ENCODE data around the gene PTPRT. TPM values are rescaled to one million over a fixed set of nuclear protein-coding genes. Genes with fewer than 3 reads are reported as not detected.
A peak's percentile ranks its signal among the peaks of the same experiment; 100 is the strongest.
"Not testable (repeated sequence)": the region's sequence is repeated elsewhere in the genome, so short reads cannot be mapped to it uniquely, and the experiment has no call there.

PTPRT gene
- total RNA-seq, 1 experiment from 2014 or later = 0.93 TPM

GRCh38 chr20:42936482-42936881 is 253.2 kb downstream of the PTPRT start:
- Histone ChIP-seq H3K9me3 (replicated peaks) (peaks cover 9% of the 10 kb centered on the region; the same call in 1 of the 2 replicates), H3K36me3 (no peaks in the 10 kb centered on the region), H3K4me1 (peaks cover 8% of the 10 kb centered on the region), H3K27ac (no peak overlapping the region), H3K27me3 (no peaks in the 10 kb centered on the region), H3K4me3 (no peak overlapping the region)
- DNase-seq = no peak

GRCh38 chr20:42924215-42924614 is 265.5 kb downstream of the PTPRT start:
- Histone ChIP-seq H3K9me3 (replicated peaks) (no peaks in the 10 kb centered on the region), H3K36me3 (no peaks in the 10 kb centered on the region), H3K27me3 (peaks cover 16% of the 10 kb centered on the region; the same call in 1 of the 2 replicates), H3K27ac (no peak overlapping the region), H3K4me3 (no peak overlapping the region), H3K4me1 (peaks cover 3% of the 10 kb centered on the region; the same call in 1 of the 2 replicates)
- DNase-seq = no peak

- DNase-seq = no peak
- Histone ChIP-seq H3K27ac (no peak overlapping the region), H3K9me3 (replicated peaks) (no peaks in the 10 kb centered on the region), H3K27me3 (peaks cover 16% of the 10 kb centered on the region; the same call in 1 of the 2 replicates), H3K4me1 (peaks cover 3% of the 10 kb centered on the region; the same call in 1 of the 2 replicates), H3K36me3 (no peaks in the 10 kb centered on the region), H3K4me3 (no peak overlapping the region)
Measured at GRCh38 chr20:42923348-42923918, 266.3 kb downstream of the PTPRT start.

- H3K36me3 ChIP-seq = no peaks in the 10 kb centered on the region
- H3K4me3 ChIP-seq = no peak overlapping the region
- H3K27me3 ChIP-seq = peaks cover 16% of the 10 kb centered on the region; the same call in 1 of the 2 replicates
- H3K4me1 ChIP-seq = no peaks in the 10 kb centered on the region
- H3K9me3 ChIP-seq (replicated peaks) = peaks cover 13% of the 10 kb centered on the region
- DNase-seq = no peak
- no peak overlapping the region for H3K27ac ChIP-seq
Measured at GRCh38 chr20:42920776-42921175, 268.9 kb downstream of the PTPRT start.

GRCh38 chr20:42919316-42919715 is 270.4 kb downstream of the PTPRT start:
- no peak for DNase-seq
- H3K4me1 ChIP-seq = peaks cover 8% of the 10 kb centered on the region
- H3K36me3 ChIP-seq = no peaks in the 10 kb centered on the region
- H3K9me3 ChIP-seq (replicated peaks) = peaks cover 16% of the 10 kb centered on the region
- no peak overlapping the region for H3K27ac ChIP-seq
- no peak overlapping the region for H3K4me3 ChIP-seq
- H3K27me3 ChIP-seq = peaks cover 9% of the 10 kb centered on the region; the same call in 1 of the 2 replicates

GRCh38 chr20:42915081-42915480 is 274.6 kb downstream of the PTPRT start:
- peaks cover 20% of the 10 kb centered on the region for H3K9me3 ChIP-seq (replicated peaks)

GRCh38 chr20:42914302-42914701 is 275.4 kb downstream of the PTPRT start:
- H3K27me3 ChIP-seq = peaks cover under 1% of the 10 kb centered on the region; the same call in 1 of the 2 replicates
- no peak overlapping the region for H3K4me3 ChIP-seq
- peaks cover 35% of the 10 kb centered on the region for H3K4me1 ChIP-seq
- H3K36me3 ChIP-seq = no peaks in the 10 kb centered on the region
- no peak overlapping the region for H3K27ac ChIP-seq
- no peak for DNase-seq
- H3K9me3 ChIP-seq (replicated peaks) = peaks cover 20% of the 10 kb centered on the region

More at GRCh38 chr20:42915081-42915480, 274.6 kb downstream of the PTPRT start:
- H3K4me3 ChIP-seq = no peak overlapping the region
- H3K36me3 ChIP-seq = no peaks in the 10 kb centered on the region
- DNase-seq = peak; percentile 63 to 78
- peaks cover 8% of the 10 kb centered on the region; the same call in 1 of the 2 replicates for H3K27me3 ChIP-seq
- peaks cover 33% of the 10 kb centered on the region for H3K4me1 ChIP-seq
- H3K27ac ChIP-seq = no peak overlapping the region

- not testable (repeated sequence) for H3K36me3 ChIP-seq; H3K4me3 ChIP-seq; H3K9me3 ChIP-seq (replicated peaks); H3K27me3 ChIP-seq
- peak in 1 of 2 experiments; percentile 49 for DNase-seq
- peaks cover 35% of the 10 kb centered on the region for H3K4me1 ChIP-seq
- H3K27ac ChIP-seq = peak overlapping the region; percentile 22
Measured at GRCh38 chr20:42910808-42911207, 278.9 kb downstream of the PTPRT start.

GRCh38 chr20:42907730-42908129 is 282.0 kb downstream of the PTPRT start:
- Histone ChIP-seq H3K4me3 (no peak overlapping the region), H3K4me1 (peaks cover 18% of the 10 kb centered on the region), H3K27me3 (no peaks in the 10 kb centered on the region)

GRCh38 chr20:42906120-42906519 is 283.6 kb downstream of the PTPRT start:
- DNase-seq = no peak
- Histone ChIP-seq H3K4me3 (no peak overlapping the region), H3K9me3 (replicated peaks) (peaks cover 5% of the 10 kb centered on the region; the same call in 1 of the 2 replicates), H3K36me3 (no peaks in the 10 kb centered on the region), H3K4me1 (peaks cover 27% of the 10 kb centered on the region), H3K27ac (no peak overlapping the region), H3K27me3 (no peaks in the 10 kb centered on the region)

More at GRCh38 chr20:42907730-42908129, 282.0 kb downstream of the PTPRT start:
- Histone ChIP-seq H3K9me3 (replicated peaks) (peaks cover 5% of the 10 kb centered on the region; the same call in 1 of the 2 replicates), H3K27ac (no peak overlapping the region), H3K36me3 (no peaks in the 10 kb centered on the region)
- DNase-seq = no peak

GRCh38 chr20:42902509-42902908 is 287.2 kb downstream of the PTPRT start:
- peaks cover 8% of the 10 kb centered on the region; the same call in 1 of the 2 replicates for H3K9me3 ChIP-seq (replicated peaks)
- no peaks in the 10 kb centered on the region for H3K27me3 ChIP-seq
- no peaks in the 10 kb centered on the region for H3K36me3 ChIP-seq
- DNase-seq = no peak
- no peak overlapping the region; the same call in 1 of the 2 replicates for H3K27ac ChIP-seq
- H3K4me1 ChIP-seq = peaks cover 24% of the 10 kb centered on the region
- no peak overlapping the region for H3K4me3 ChIP-seq

GRCh38 chr20:42901689-42902440 is 287.8 kb downstream of the PTPRT start:
- H3K36me3 ChIP-seq = no peaks in the 10 kb centered on the region
- peaks cover 9% of the 10 kb centered on the region; the same call in 1 of the 2 replicates for H3K9me3 ChIP-seq (replicated peaks)
- no peaks in the 10 kb centered on the region for H3K27me3 ChIP-seq
- H3K4me1 ChIP-seq = peaks cover 24% of the 10 kb centered on the region
- H3K4me3 ChIP-seq = no peak overlapping the region
- DNase-seq = no peak
- H3K27ac ChIP-seq = peak overlapping the region; percentile 69

GRCh38 chr20:42900764-42901163 is 288.9 kb downstream of the PTPRT start:
- not testable (repeated sequence) for H3K4me3 ChIP-seq; H3K27me3 ChIP-seq; H3K9me3 ChIP-seq (replicated peaks); H3K36me3 ChIP-seq
- Histone ChIP-seq H3K27ac (peak overlapping the region; percentile 69), H3K4me1 (peaks cover 24% of the 10 kb centered on the region)
- DNase-seq = peak; percentile 90 to 94

GRCh38 chr20:42895020-42895419 is 294.7 kb downstream of the PTPRT start:
- no peak for DNase-seq
- H3K27ac ChIP-seq = no peak overlapping the region

GRCh38 chr20:42894483-42894882 is 295.2 kb downstream of the PTPRT start:
- DNase-seq = no peak
- H3K27ac ChIP-seq = no peak overlapping the region
- no peaks in the 10 kb centered on the region for H3K4me1 ChIP-seq
- no peaks in the 10 kb centered on the region for H3K36me3 ChIP-seq
- H3K4me3 ChIP-seq = no peak overlapping the region
- no peaks in the 10 kb centered on the region for H3K27me3 ChIP-seq
- peaks cover 6% of the 10 kb centered on the region for H3K9me3 ChIP-seq (replicated peaks)

More at GRCh38 chr20:42895020-42895419, 294.7 kb downstream of the PTPRT start:
- H3K36me3 ChIP-seq = no peaks in the 10 kb centered on the region
- peaks cover 6% of the 10 kb centered on the region for H3K9me3 ChIP-seq (replicated peaks)
- H3K4me3 ChIP-seq = no peak overlapping the region
- no peaks in the 10 kb centered on the region for H3K27me3 ChIP-seq
- no peaks in the 10 kb centered on the region; the same call in 1 of the 2 replicates for H3K4me1 ChIP-seq

Data from SJCRH30 (cell line).